Measurements from ENCODE around the gene CACNA1A.
"Not testable (repeated sequence)": the region's sequence is repeated elsewhere in the genome, so short reads cannot be mapped to it uniquely, and the experiment has no call there.

CACNA1A gene

GRCh38 chr19:13398182-13398581 is 108.1 kb downstream of the CACNA1A start:
- peaks cover 52 to 54% of the 10 kb centered on the region in 2 donors for H3K27me3 Mint-ChIP-seq
- peaks cover 0 to 4% of the 10 kb centered on the region in 2 donors for H3K36me3 Mint-ChIP-seq
- DNase-seq = no peak
- no peak for ATAC-seq (replicated peaks)
- no peak overlapping the region for H3K4me3 Mint-ChIP-seq
- H3K27ac Mint-ChIP-seq = no peak overlapping the region
- peaks cover 0 to 2% of the 10 kb centered on the region in 2 donors for H3K4me1 Mint-ChIP-seq
- peaks cover 6 to 17% of the 10 kb centered on the region in 2 donors for H3K9me3 Mint-ChIP-seq

- H3K27me3 Mint-ChIP-seq = peaks cover 52 to 58% of the 10 kb centered on the region in 2 donors
- DNase-seq (peak; percentile 2), ATAC-seq (replicated peaks) (peak; percentile 42 to 56)
- peaks cover 0 to 4% of the 10 kb centered on the region in 2 donors for H3K36me3 Mint-ChIP-seq
- H3K9me3 Mint-ChIP-seq = peaks cover 7 to 14% of the 10 kb centered on the region in 2 donors
- no peak overlapping the region for H3K4me3 Mint-ChIP-seq
- no peak overlapping the region for H3K27ac Mint-ChIP-seq
- peaks cover 0 to 2% of the 10 kb centered on the region in 2 donors for H3K4me1 Mint-ChIP-seq
Observed at GRCh38 chr19:13396250-13397080, 109.8 kb downstream of the CACNA1A start.

GRCh38 chr19:13382633-13382938 is 123.7 kb downstream of the CACNA1A start:
- Mint-ChIP-seq H3K27ac (no peak overlapping the region), H3K4me3 (no peak overlapping the region), H3K9me3 (no peaks in the 10 kb centered on the region), H3K27me3 (peaks cover 11 to 18% of the 10 kb centered on the region in 2 donors), H3K36me3 (no peaks in the 10 kb centered on the region), H3K4me1 (no peaks in the 10 kb centered on the region)
- ATAC-seq (replicated peaks) = no peak
- no peak for DNase-seq

- Mint-ChIP-seq H3K36me3 (no peaks in the 10 kb centered on the region), H3K9me3 (no peaks in the 10 kb centered on the region)
- no peak for ATAC-seq (replicated peaks)
Observed at GRCh38 chr19:13381827-13382632, 124.2 kb downstream of the CACNA1A start.

GRCh38 chr19:13376537-13376936 is 129.7 kb downstream of the CACNA1A start:
- Mint-ChIP-seq H3K4me1 (no peaks in the 10 kb centered on the region), H3K27me3 (peaks cover 14 to 17% of the 10 kb centered on the region in 2 donors), H3K27ac (no peak overlapping the region), H3K36me3 (peaks cover 0 to 1% of the 10 kb centered on the region in 2 donors), H3K9me3 (peaks cover 5 to 9% of the 10 kb centered on the region in 2 donors), H3K4me3 (no peak overlapping the region)
- DNase-seq = no peak
- ATAC-seq (replicated peaks) = no peak

More at GRCh38 chr19:13381827-13382632, 124.2 kb downstream of the CACNA1A start:
- Mint-ChIP-seq H3K27me3 (peaks cover 15 to 17% of the 10 kb centered on the region in 2 donors), H3K27ac (no peak overlapping the region), H3K4me3 (no peak overlapping the region), H3K4me1 (no peaks in the 10 kb centered on the region)
- no peak for DNase-seq

GRCh38 chr19:13373599-13373998 is 132.7 kb downstream of the CACNA1A start:
- H3K36me3 Mint-ChIP-seq = peaks cover 0 to 1% of the 10 kb centered on the region in 2 donors
- no peak for ATAC-seq (replicated peaks)
- H3K4me1 Mint-ChIP-seq = no peaks in the 10 kb centered on the region
- no peak overlapping the region for H3K4me3 Mint-ChIP-seq
- H3K27ac Mint-ChIP-seq = no peak overlapping the region
- DNase-seq = no peak
- peaks cover 5 to 9% of the 10 kb centered on the region in 2 donors for H3K9me3 Mint-ChIP-seq
- peaks cover 10 to 12% of the 10 kb centered on the region in 2 donors for H3K27me3 Mint-ChIP-seq

GRCh38 chr19:13370948-13371347 is 135.3 kb downstream of the CACNA1A start:
- peaks cover 0 to 3% of the 10 kb centered on the region in 2 donors for H3K27me3 Mint-ChIP-seq
- peaks cover 0 to 1% of the 10 kb centered on the region in 2 donors for H3K36me3 Mint-ChIP-seq
- H3K9me3 Mint-ChIP-seq = peaks cover 5 to 9% of the 10 kb centered on the region in 2 donors
- no peak overlapping the region for H3K27ac Mint-ChIP-seq
- DNase-seq (no peak), ATAC-seq (replicated peaks) (no peak)
- H3K4me3 Mint-ChIP-seq = no peak overlapping the region
- no peaks in the 10 kb centered on the region for H3K4me1 Mint-ChIP-seq

- Mint-ChIP-seq H3K4me3 (no peak overlapping the region), H3K4me1 (no peaks in the 10 kb centered on the region), H3K27me3 (peaks cover 4 to 12% of the 10 kb centered on the region in 2 donors), H3K36me3 (no peaks in the 10 kb centered on the region), H3K9me3 (no peaks in the 10 kb centered on the region), H3K27ac (no peak overlapping the region)
- ATAC-seq (replicated peaks) (no peak), DNase-seq (no peak)
Observed at GRCh38 chr19:13366529-13367143, 139.6 kb downstream of the CACNA1A start.

- Mint-ChIP-seq H3K36me3 (peaks cover 0 to 3% of the 10 kb centered on the region in 2 donors), H3K27me3 (peaks cover 13 to 25% of the 10 kb centered on the region in 2 donors), H3K27ac (no peak overlapping the region), H3K4me3 (no peak overlapping the region), H3K9me3 (peaks cover 6 to 8% of the 10 kb centered on the region in 2 donors), H3K4me1 (no peaks in the 10 kb centered on the region)
- ATAC-seq (replicated peaks) (no peak), DNase-seq (no peak)
Observed at GRCh38 chr19:13363954-13364353, 142.3 kb downstream of the CACNA1A start.

GRCh38 chr19:13363245-13363644 is 143.0 kb downstream of the CACNA1A start:
- H3K4me3 Mint-ChIP-seq = no peak overlapping the region
- ATAC-seq (replicated peaks) = no peak
- H3K27ac Mint-ChIP-seq = no peak overlapping the region

GRCh38 chr19:13362668-13363067 is 143.6 kb downstream of the CACNA1A start:
- no peaks in the 10 kb centered on the region for H3K4me1 Mint-ChIP-seq
- H3K9me3 Mint-ChIP-seq = peaks cover 9% of the 10 kb centered on the region in 2 donors
- H3K27ac Mint-ChIP-seq = no peak overlapping the region
- DNase-seq (no peak), ATAC-seq (replicated peaks) (no peak)
- H3K4me3 Mint-ChIP-seq = no peak overlapping the region
- H3K36me3 Mint-ChIP-seq = peaks cover 0 to 3% of the 10 kb centered on the region in 2 donors
- peaks cover 13 to 25% of the 10 kb centered on the region in 2 donors for H3K27me3 Mint-ChIP-seq

More at GRCh38 chr19:13363245-13363644, 143.0 kb downstream of the CACNA1A start:
- Mint-ChIP-seq H3K36me3 (peaks cover 0 to 3% of the 10 kb centered on the region in 2 donors), H3K27me3 (peaks cover 13 to 25% of the 10 kb centered on the region in 2 donors), H3K4me1 (no peaks in the 10 kb centered on the region), H3K9me3 (peaks cover 9% of the 10 kb centered on the region in 2 donors)
- DNase-seq = no peak

GRCh38 chr19:13361726-13362125 is 144.6 kb downstream of the CACNA1A start:
- H3K36me3 Mint-ChIP-seq; DNase-seq; H3K4me1 Mint-ChIP-seq; ATAC-seq (replicated peaks); H3K9me3 Mint-ChIP-seq; H3K4me3 Mint-ChIP-seq; H3K27ac Mint-ChIP-seq: not testable (repeated sequence)
- peaks cover 19 to 27% of the 10 kb centered on the region in 2 donors for H3K27me3 Mint-ChIP-seq

GRCh38 chr19:13356686-13357280 is 149.5 kb downstream of the CACNA1A start:
- Mint-ChIP-seq H3K9me3 (peaks cover 9% of the 10 kb centered on the region in 2 donors), H3K4me1 (no peaks in the 10 kb centered on the region), H3K27me3 (peaks cover 45 to 46% of the 10 kb centered on the region in 2 donors), H3K4me3 (no peak overlapping the region), H3K27ac (no peak overlapping the region), H3K36me3 (peaks cover 0 to 3% of the 10 kb centered on the region in 2 donors)
- ATAC-seq (replicated peaks) (no peak), DNase-seq (no peak)

GRCh38 chr19:13356185-13356584 is 150.1 kb downstream of the CACNA1A start:
- peaks cover 40 to 45% of the 10 kb centered on the region in 2 donors for H3K27me3 Mint-ChIP-seq
- H3K4me3 Mint-ChIP-seq = no peak overlapping the region
- H3K36me3 Mint-ChIP-seq = peaks cover 0 to 3% of the 10 kb centered on the region in 2 donors
- DNase-seq = no peak
- no peak for ATAC-seq (replicated peaks)
- H3K27ac Mint-ChIP-seq = no peak overlapping the region
- no peaks in the 10 kb centered on the region for H3K4me1 Mint-ChIP-seq
- H3K9me3 Mint-ChIP-seq = peaks cover 9% of the 10 kb centered on the region in 2 donors
